HepG2 (cell line): Measurements from ENCODE around the gene APBB2. TPM values are rescaled to one million over a fixed set of nuclear protein-coding genes. Genes with fewer than 3 reads are reported as not detected.

ENCODE experiments used
- CEBPB ChIP-seq: IDR thresholded peaks from 2 replicates; pipeline ENCODE4 v1.6.1; 2011; ENCODE audit warnings: low read depth, low read length, improper control_type of control experiment, borderline replicate concordance
- DPF2 ChIP-seq: sonication (generic); formaldehyde crosslinking; IDR thresholded peaks from 2 replicates; pipeline ENCODE4 v1.4.0; 2020; ENCODE audit warnings: mild to moderate bottlenecking, low read depth, missing genetic modification reagents, borderline replicate concordance
- FOXA1 ChIP-seq, 2 experiments: fragments of 450-650 bp in 1 of 2; sonication (generic) in 1 of 2; formaldehyde crosslinking in 1 of 2; IDR thresholded peaks; 2 replicates each; pipeline versions ENCODE4 v1.4.0 to v1.6.1; 2016 to 2020; ENCODE audit warnings: missing genetic modification reagents in 1 of 2
- HNF4G ChIP-seq, 2 experiments: sonication (generic) in 1 of 2; formaldehyde crosslinking in 1 of 2; IDR thresholded peaks; 2 replicates each; pipeline versions ENCODE4 v1.4.0 to v1.6.1; 2011 to 2020; ENCODE audit warnings: borderline replicate concordance in 2 of 2, low read depth in 2 of 2, mild to moderate bottlenecking in 2 of 2, low read length in 1 of 2, missing genetic modification reagents in 1 of 2, moderate library complexity in 1 of 2
- MAFG ChIP-seq: sonication (generic); formaldehyde crosslinking; IDR thresholded peaks from 2 replicates; pipeline ENCODE4 v1.5.1; 2020; ENCODE audit warnings: mild to moderate bottlenecking, missing genetic modification reagents
- ONECUT2 ChIP-seq: sonication (generic); formaldehyde crosslinking; IDR thresholded peaks from 2 replicates; pipeline ENCODE4 v1.4.0; 2020; ENCODE audit warnings: missing genetic modification reagents
- PHF20 ChIP-seq: sonication (generic); formaldehyde crosslinking; IDR thresholded peaks from 2 replicates; pipeline ENCODE4 v1.5.0; 2020; ENCODE audit warnings: mild to moderate bottlenecking, missing genetic modification reagents
- PLRG1 ChIP-seq: fragments of 450-650 bp; conservative IDR thresholded peaks from 2 replicates; pipeline ENCODE4 v1.6.1; 2016
- SAP130 ChIP-seq: IDR thresholded peaks from 2 replicates; pipeline ENCODE4 v1.6.1; 2016; ENCODE audit warnings: low read depth
- SIX1 ChIP-seq: sonication (generic); formaldehyde crosslinking; IDR thresholded peaks from 2 replicates; pipeline ENCODE4 v1.4.0; 2020; ENCODE audit warnings: missing genetic modification reagents, borderline replicate concordance
- SP2 ChIP-seq: sonication (generic); formaldehyde crosslinking; IDR thresholded peaks from 2 replicates; pipeline ENCODE4 v1.5.1; 2020; ENCODE audit warnings: mild to moderate bottlenecking, missing genetic modification reagents
- ZBTB7A ChIP-seq: sonication (generic); formaldehyde crosslinking; IDR thresholded peaks from 2 replicates; pipeline ENCODE4 v1.8.0; 2022; ENCODE audit warnings: mild to moderate bottlenecking, missing genetic modification reagents
- ZFY ChIP-seq: sonication (generic); formaldehyde crosslinking; IDR thresholded peaks from 2 replicates; pipeline ENCODE4 v1.4.0; 2020; ENCODE audit warnings: missing genetic modification reagents
- ZIK1 ChIP-seq: sonication (generic); formaldehyde crosslinking; IDR thresholded peaks from 2 replicates; pipeline ENCODE4 v1.5.0; 2020; ENCODE audit warnings: mild to moderate bottlenecking, low read depth, missing genetic modification reagents, borderline replicate concordance
- ZNF672 ChIP-seq: sonication (generic); formaldehyde crosslinking; IDR thresholded peaks from 2 replicates; pipeline ENCODE4 v1.8.1; 2022; ENCODE audit warnings: missing genetic modification reagents
- ZNF781 ChIP-seq: sonication (generic); formaldehyde crosslinking; IDR thresholded peaks from 2 replicates; pipeline ENCODE4 v1.5.1; 2020; ENCODE audit warnings: borderline replicate concordance, mild to moderate bottlenecking, missing genetic modification reagents; ENCODE audit errors: not compliant biosample characterization
- polyA plus RNA-seq, 8 experiments: library from polyadenylated mRNA; depleted of rRNA in 3 of 8; stranded (reverse) in 7 of 8; unstranded in 1 of 8; fragments of >200 nt; fragmentation: Illumina TruSeq in 4 of 8; extraction: Trizol in 4 of 8; gene quantifications; 2 replicates each; pipeline versions ENCODE4 v1.2.1 to v1.2.3, GENCODE V29; 2011 to 2016; ENCODE audit warnings: low read depth in 4 of 8, missing spikeins in 1 of 8, mixed read lengths in 1 of 8; ENCODE audit not compliant: insufficient read depth in 1 of 8
- total RNA-seq, 5 experiments: library from RNA; depleted of rRNA; stranded (reverse); fragments of >200 nt; fragmentation: Illumina TruSeq; extraction: Trizol; gene quantifications; 2 replicates each; pipeline ENCODE4 v1.2.3, GENCODE V29; 2016; ENCODE audit warnings: low read depth in 1 of 5
- TF ChIP-seq, protein P1 (sequence below): sonication (generic); formaldehyde crosslinking; IDR thresholded peaks from 2 replicates; pipeline ENCODE4 v1.8.1; 2022; ENCODE audit warnings: mild to moderate bottlenecking, missing genetic modification reagents
- TF ChIP-seq, protein P2 (sequence below), 2 experiments: fragments of 450-650 bp in 1 of 2; sonication (generic) in 1 of 2; formaldehyde crosslinking in 1 of 2; IDR thresholded peaks; 2 replicates each; pipeline versions ENCODE4 v1.6.1 to v1.8.0; 2016 to 2022; ENCODE audit warnings: antibody characterized with exemption in 1 of 2, mild to moderate bottlenecking in 1 of 2, missing genetic modification reagents in 1 of 2

Gene APBB2
- total and polyA plus RNA-seq, 2 of the 13 experiments (the other 11 are each of a cell fraction or from before 2014, with no cell fraction given), result 11.7 to 17.0 TPM

DNA sequence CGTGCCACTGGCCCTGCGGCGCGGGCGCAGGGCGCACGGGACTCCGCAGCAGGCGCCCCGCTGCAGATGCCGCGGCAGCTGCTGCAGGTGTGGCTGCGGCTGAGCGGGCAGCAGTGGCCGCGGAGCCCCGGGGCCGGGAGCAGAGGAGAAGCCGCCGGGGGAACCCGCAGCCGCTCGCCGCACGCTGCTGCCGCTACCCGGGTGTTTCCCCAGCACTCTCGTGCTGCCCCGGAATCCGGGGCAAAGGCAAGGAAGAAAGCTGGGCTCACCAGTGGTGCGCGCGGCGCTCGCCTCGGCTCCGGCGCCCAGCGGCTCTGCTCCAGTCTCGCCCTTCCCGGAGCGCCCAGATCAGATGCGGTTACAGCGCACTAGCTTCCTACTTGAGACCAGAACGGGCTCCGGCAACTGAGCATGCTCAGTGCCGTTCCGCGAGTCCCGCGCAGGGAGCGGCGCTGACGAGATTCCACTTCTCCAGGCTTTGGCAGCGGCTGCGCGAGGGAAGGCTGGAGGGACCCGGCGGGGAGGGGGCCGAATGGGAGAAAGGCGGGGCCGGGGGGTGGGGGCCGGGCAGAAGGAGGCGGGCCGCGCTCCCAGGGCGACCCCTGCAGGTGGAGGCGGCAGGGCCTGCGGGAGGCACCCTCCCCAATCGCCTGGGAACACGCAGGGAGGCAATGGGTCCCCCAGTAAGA is at the start of gene APBB2 (continued):
- TF ChIP-seq, protein P1, sequence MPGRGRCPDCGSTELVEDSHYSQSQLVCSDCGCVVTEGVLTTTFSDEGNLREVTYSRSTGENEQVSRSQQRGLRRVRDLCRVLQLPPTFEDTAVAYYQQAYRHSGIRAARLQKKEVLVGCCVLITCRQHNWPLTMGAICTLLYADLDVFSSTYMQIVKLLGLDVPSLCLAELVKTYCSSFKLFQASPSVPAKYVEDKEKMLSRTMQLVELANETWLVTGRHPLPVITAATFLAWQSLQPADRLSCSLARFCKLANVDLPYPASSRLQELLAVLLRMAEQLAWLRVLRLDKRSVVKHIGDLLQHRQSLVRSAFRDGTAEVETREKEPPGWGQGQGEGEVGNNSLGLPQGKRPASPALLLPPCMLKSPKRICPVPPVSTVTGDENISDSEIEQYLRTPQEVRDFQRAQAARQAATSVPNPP, result no peak
- no peak for TF ChIP-seq ONECUT2
- TF ChIP-seq ZNF672 (CRISPR knock-in tag), result 0 out of 2 replicates have a peak, but pooled peaks have one; percentile 31
- TF ChIP-seq HNF4G (IDR thresholded peaks at IDR 0.05; ENCODE audit: borderline replicate concordance, low read depth, low read length), result no peak
- no peak for TF ChIP-seq HNF4G (CRISPR knock-in tag; IDR thresholded peaks at IDR 0.05; ENCODE audit: borderline replicate concordance, low read depth)
- TF ChIP-seq, protein P2, sequence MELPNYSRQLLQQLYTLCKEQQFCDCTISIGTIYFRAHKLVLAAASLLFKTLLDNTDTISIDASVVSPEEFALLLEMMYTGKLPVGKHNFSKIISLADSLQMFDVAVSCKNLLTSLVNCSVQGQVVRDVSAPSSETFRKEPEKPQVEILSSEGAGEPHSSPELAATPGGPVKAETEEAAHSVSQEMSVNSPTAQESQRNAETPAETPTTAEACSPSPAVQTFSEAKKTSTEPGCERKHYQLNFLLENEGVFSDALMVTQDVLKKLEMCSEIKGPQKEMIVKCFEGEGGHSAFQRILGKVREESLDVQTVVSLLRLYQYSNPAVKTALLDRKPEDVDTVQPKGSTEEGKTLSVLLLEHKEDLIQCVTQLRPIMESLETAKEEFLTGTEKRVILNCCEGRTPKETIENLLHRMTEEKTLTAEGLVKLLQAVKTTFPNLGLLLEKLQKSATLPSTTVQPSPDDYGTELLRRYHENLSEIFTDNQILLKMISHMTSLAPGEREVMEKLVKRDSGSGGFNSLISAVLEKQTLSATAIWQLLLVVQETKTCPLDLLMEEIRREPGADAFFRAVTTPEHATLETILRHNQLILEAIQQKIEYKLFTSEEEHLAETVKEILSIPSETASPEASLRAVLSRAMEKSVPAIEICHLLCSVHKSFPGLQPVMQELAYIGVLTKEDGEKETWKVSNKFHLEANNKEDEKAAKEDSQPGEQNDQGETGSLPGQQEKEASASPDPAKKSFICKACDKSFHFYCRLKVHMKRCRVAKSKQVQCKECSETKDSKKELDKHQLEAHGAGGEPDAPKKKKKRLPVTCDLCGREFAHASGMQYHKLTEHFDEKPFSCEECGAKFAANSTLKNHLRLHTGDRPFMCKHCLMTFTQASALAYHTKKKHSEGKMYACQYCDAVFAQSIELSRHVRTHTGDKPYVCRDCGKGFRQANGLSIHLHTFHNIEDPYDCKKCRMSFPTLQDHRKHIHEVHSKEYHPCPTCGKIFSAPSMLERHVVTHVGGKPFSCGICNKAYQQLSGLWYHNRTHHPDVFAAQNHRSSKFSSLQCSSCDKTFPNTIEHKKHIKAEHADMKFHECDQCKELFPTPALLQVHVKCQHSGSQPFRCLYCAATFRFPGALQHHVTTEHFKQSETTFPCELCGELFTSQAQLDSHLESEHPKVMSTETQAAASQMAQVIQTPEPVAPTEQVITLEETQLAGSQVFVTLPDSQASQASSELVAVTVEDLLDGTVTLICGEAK (IDR thresholded peaks at IDR 0.05), result no peak
- TF ChIP-seq, protein P2 (CRISPR knock-in tag; IDR thresholded peaks at IDR 0.05), result no peak
- no peak for TF ChIP-seq CEBPB
- TF ChIP-seq MAFG (CRISPR knock-in tag), result no peak
- no peak for TF ChIP-seq PLRG1
- TF ChIP-seq ZNF781 (CRISPR knock-in tag), result no peak
- peak; percentile 82 for TF ChIP-seq ZBTB7A (CRISPR knock-in tag)
- TF ChIP-seq SIX1 (CRISPR knock-in tag), result no peak
- TF ChIP-seq DPF2, result no peak
- peak; percentile 83 for TF ChIP-seq SAP130 (CRISPR knock-in tag)
- TF ChIP-seq SP2 (CRISPR knock-in tag), result peak; percentile 40; the same call in 1 of the 2 replicates
- no peak for TF ChIP-seq FOXA1 (IDR thresholded peaks at IDR 0.05)
- TF ChIP-seq FOXA1 (CRISPR knock-in tag; IDR thresholded peaks at IDR 0.05), result 0 out of 2 replicates have a peak, but pooled peaks have one; percentile 17
- no peak; the same call in 1 of the 2 replicates for TF ChIP-seq ZIK1 (CRISPR knock-in tag)
- peak; percentile 59; the same call in 1 of the 2 replicates for TF ChIP-seq ZFY (CRISPR knock-in tag)
- TF ChIP-seq PHF20 (CRISPR knock-in tag), result peak; percentile 63; the same call in 1 of the 2 replicates
